Mucosa of descending colon (tissue), 3 donors: ENCODE data around the gene RABEPK. TPM values are rescaled to one million over a fixed set of nuclear protein-coding genes. Genes with fewer than 3 reads are reported as not detected.
"Not testable (repeated sequence)": the region's sequence is repeated elsewhere in the genome, so short reads cannot be mapped to it uniquely, and the experiment has no call there.

Experiments
- ATAC-seq: fragments of 200-7000 bp; cut with Tn5 transposase; one replicate; pipeline ENCODE4 v1.9.1; 2020; ENCODE audit warnings: mild to moderate bottlenecking, moderate library complexity
- DNase-seq, 3 donors: peaks; one replicate each; pipeline ENCODE4 v3.0.0-alpha.2; 2020
- H3K36me3 ChIP-seq: fragments of 200-600 bp; one replicate; pipeline ENCODE4 v1.8.0; 2021; ENCODE audit warnings: low read depth, mild to moderate bottlenecking
- H3K4me1 ChIP-seq: fragments of 200-600 bp; one replicate; pipeline ENCODE4 v1.8.0; 2021; ENCODE audit warnings: low read depth, mild to moderate bottlenecking
- H3K4me3 ChIP-seq: fragments of 200-600 bp; one replicate; pipeline ENCODE4 v1.8.0; 2021; ENCODE audit warnings: mild to moderate bottlenecking
- H3K9me3 ChIP-seq: fragments of 200-600 bp; one replicate; pipeline ENCODE4 v1.8.0; 2021; ENCODE audit warnings: mild to moderate bottlenecking
- CTCF ChIP-seq: fragments of 200-600 bp; IDR thresholded peaks from one replicate; pipeline ENCODE4 v1.8.0; 2022; ENCODE audit warnings: antibody characterized with exemption, mild to moderate bottlenecking
- intact Hi-C, 2 donors: fragments of 100-400 bp; cut with DNase I in 1 of 2; cut with micrococcal nuclease in 1 of 2; formaldehyde crosslinking; loops; one replicate each; pipeline versions ENCODE4 v1.11.0 to v1.11.1; 2022; cut with DNase I, micrococcal nuclease
- total RNA-seq, 3 donors: library from RNA; stranded (reverse); fragmentation: NEBNext Ultra II Directional in 2 of 3; extraction: Animal tissue kit (Norgen Biotek cat#: 25700) in 2 of 3; gene quantifications; one replicate each; pipeline versions ENCODE4 v1.2.1 to v1.2.4, GENCODE V29; 2021 to 2023
- donor health status: DM: no; HTN: no; CAD: no; lungs with moderate emphysema.
- donor health status: DM: no; HTN: no; CAD: no.
- donor health status: DM: no; HTN: yes; CAD: no.

RABEPK gene
- total RNA-seq, 3 donors from 2014 or later: 11.6 to 12.9 (median 12.1) TPM

- Histone ChIP-seq H3K4me1 (no peaks in the 10 kb centered on the region), H3K4me3 (no peak overlapping the region), H3K9me3 (no peaks in the 10 kb centered on the region), H3K36me3 (no peaks in the 10 kb centered on the region)
- DNase-seq: no peak
- intact Hi-C loops: no loop called here
- TF ChIP-seq CTCF: no peak
- no peak for ATAC-seq
These were observed 13.8 kb downstream of the RABEPK start for GRCh38 chr9:125214186-125214585.

- H3K4me3 ChIP-seq: no peak overlapping the region
- H3K9me3 ChIP-seq: no peaks in the 10 kb centered on the region
- no peaks in the 10 kb centered on the region for H3K36me3 ChIP-seq
- TF ChIP-seq CTCF: no peak
- DNase-seq (no peak), ATAC-seq (no peak)
- intact Hi-C loops: no loop called here
- H3K4me1 ChIP-seq: no peaks in the 10 kb centered on the region
These were observed 18.3 kb downstream of the RABEPK start for GRCh38 chr9:125218621-125219020.

- H3K9me3 ChIP-seq, intact Hi-C loops, H3K36me3 ChIP-seq, DNase-seq, H3K4me1 ChIP-seq, H3K4me3 ChIP-seq, ATAC-seq: not testable (repeated sequence)
These were observed 24.5 kb downstream of the RABEPK start for GRCh38 chr9:125224858-125225257.

GRCh38 chr9:125227761-125228160 is 27.4 kb downstream of the RABEPK start:
- intact Hi-C loops: no loop called here
- Histone ChIP-seq H3K9me3 (no peaks in the 10 kb centered on the region), H3K36me3 (peaks cover 6% of the 10 kb centered on the region), H3K4me1 (no peaks in the 10 kb centered on the region), H3K4me3 (no peak overlapping the region)
- TF ChIP-seq CTCF: no peak
- ATAC-seq: no peak
- DNase-seq: no peak

- DNase-seq: no peak
These were observed 33.3 kb downstream of the RABEPK start for GRCh38 chr9:125233678-125234077.

GRCh38 chr9:125234099-125234498 is 33.8 kb downstream of the RABEPK start:
- H3K9me3 ChIP-seq, DNase-seq, intact Hi-C loops, H3K4me3 ChIP-seq, ATAC-seq, H3K36me3 ChIP-seq: not testable (repeated sequence)
- H3K4me1 ChIP-seq: peaks cover 26% of the 10 kb centered on the region

More at GRCh38 chr9:125233678-125234077, 33.3 kb downstream of the RABEPK start:
- peak; percentile 65 for ATAC-seq
- TF ChIP-seq CTCF: no peak
- Histone ChIP-seq H3K4me1 (peaks cover 21% of the 10 kb centered on the region), H3K9me3 (no peaks in the 10 kb centered on the region), H3K36me3 (peaks cover 10% of the 10 kb centered on the region), H3K4me3 (no peak overlapping the region)
- intact Hi-C loops: no loop called here

- Histone ChIP-seq H3K4me3 (no peak overlapping the region), H3K9me3 (no peaks in the 10 kb centered on the region), H3K36me3 (peaks cover 7% of the 10 kb centered on the region), H3K4me1 (peaks cover 32% of the 10 kb centered on the region)
- DNase-seq: no peak
- intact Hi-C loops: no loop called here
- TF ChIP-seq CTCF: no peak
- ATAC-seq: no peak
These were observed 35.6 kb downstream of the RABEPK start for GRCh38 chr9:125235804-125236519.

- ATAC-seq, DNase-seq, intact Hi-C loops, H3K9me3 ChIP-seq, H3K4me3 ChIP-seq: not testable (repeated sequence)
- Histone ChIP-seq H3K4me1 (peaks cover 32% of the 10 kb centered on the region), H3K36me3 (peaks cover 12% of the 10 kb centered on the region)
These were observed 36.3 kb downstream of the RABEPK start for GRCh38 chr9:125236520-125237159.
